Measurements from ENCODE around the gene PRELID2.

Gene PRELID2

GRCh38 chr5:145776886-145777285, 58.3 kb downstream of the PRELID2 start:
- Histone ChIP-seq H3K9me3 (replicated peaks in 1 of 2; ENCODE audit: control insufficient read depth in 2 of 2, insufficient read depth in 1 of 2, low read depth in 1 of 2, low read length in 2 of 2) (peaks cover 16 to 22% of the 10 kb centered on the region in 2 donors), H3K27ac (replicated peaks; ENCODE audit: low read length) (no peak overlapping the region), H2BK5ac (ENCODE audit: low read length) (no peak overlapping the region), H2AK5ac (ENCODE audit: low read depth, low read length) (no peak overlapping the region), H3K36me3 (replicated peaks in 1 of 2; ENCODE audit: control insufficient read depth in 2 of 2, insufficient read depth in 2 of 2, low read length in 2 of 2) (peaks cover 0 to 2% of the 10 kb centered on the region in 2 donors), H3K79me1 (ENCODE audit: low read depth, low read length) (no peaks in the 10 kb centered on the region), H4K8ac (ENCODE audit: low read depth, low read length) (no peak overlapping the region), H3K4me1 (ENCODE audit: control insufficient read depth in 2 of 2, insufficient read depth in 1 of 2, low read depth in 1 of 2, low read length in 2 of 2) (peaks cover 9 to 10% of the 10 kb centered on the region in 2 donors), H3K9ac (ENCODE audit: low read depth, low read length, poor library complexity) (no peak overlapping the region), H2BK15ac (ENCODE audit: low read length) (no peak overlapping the region), H3K27me3 (ENCODE audit: control insufficient read depth in 3 of 3, insufficient read depth in 3 of 3, low read depth in 1 of 3, low read length in 3 of 3) (peaks cover 0 to 3% (median 0%) of the 10 kb centered on the region in 3 experiments), H3K4ac (ENCODE audit: low read length) (no peak overlapping the region), H2AFZ (ENCODE audit: low read length) (no peak overlapping the region), H4K91ac (ENCODE audit: low read depth, low read length, poor library complexity) (no peak overlapping the region), H2BK12ac (ENCODE audit: low read length) (no peak overlapping the region), H3K14ac (ENCODE audit: low read length) (no peak overlapping the region), H3K4me2 (ENCODE audit: insufficient read depth, low read length, poor library complexity, severe bottlenecking) (no peak overlapping the region), H3K18ac (ENCODE audit: low read length) (peak overlapping the region; percentile 37), H2BK120ac (ENCODE audit: low read depth, low read length) (no peak overlapping the region), H3K23ac (ENCODE audit: low read depth, low read length, poor library complexity) (no peak overlapping the region), H3K4me3 (ENCODE audit: low read length in 2 of 2) (no peak overlapping the region)
- DNase-seq (ENCODE audit: low spot score): no peak
- no CpG with 5 or more reads among the region's 2 CpGs for WGBS, 2 donors (ENCODE audit: extremely low coverage in 2 of 2, insufficient read length in 2 of 2, insufficient replicate concordance in 1 of 2)

GRCh38 chr5:145775893-145776444, 59.2 kb downstream of the PRELID2 start:
- Histone ChIP-seq H3K14ac (ENCODE audit: low read length) (no peak overlapping the region), H3K36me3 (replicated peaks in 1 of 2; ENCODE audit: control insufficient read depth in 2 of 2, insufficient read depth in 2 of 2, low read length in 2 of 2) (peaks cover 0 to 2% of the 10 kb centered on the region in 2 donors), H3K18ac (ENCODE audit: low read length) (no peak overlapping the region), H2BK12ac (ENCODE audit: low read length) (no peak overlapping the region), H2BK15ac (ENCODE audit: low read length) (no peak overlapping the region), H3K4me2 (ENCODE audit: insufficient read depth, low read length, poor library complexity, severe bottlenecking) (no peak overlapping the region), H3K79me1 (ENCODE audit: low read depth, low read length) (no peaks in the 10 kb centered on the region), H3K27me3 (ENCODE audit: control insufficient read depth in 3 of 3, insufficient read depth in 3 of 3, low read depth in 1 of 3, low read length in 3 of 3) (peaks cover 0 to 3% (median 0%) of the 10 kb centered on the region in 3 experiments), H3K9me3 (replicated peaks in 1 of 2; ENCODE audit: control insufficient read depth in 2 of 2, insufficient read depth in 1 of 2, low read depth in 1 of 2, low read length in 2 of 2) (peaks cover 16 to 22% of the 10 kb centered on the region in 2 donors), H3K4me3 (ENCODE audit: low read length in 2 of 2) (no peak overlapping the region), H3K4ac (ENCODE audit: low read length) (no peak overlapping the region), H3K27ac (replicated peaks; ENCODE audit: low read length) (no peak overlapping the region), H3K4me1 (ENCODE audit: control insufficient read depth in 2 of 2, insufficient read depth in 1 of 2, low read depth in 1 of 2, low read length in 2 of 2) (peaks cover 4 to 7% of the 10 kb centered on the region in 2 donors), H3K23ac (ENCODE audit: low read depth, low read length, poor library complexity) (no peak overlapping the region), H2BK5ac (ENCODE audit: low read length) (no peak overlapping the region), H4K91ac (ENCODE audit: low read depth, low read length, poor library complexity) (no peak overlapping the region), H3K9ac (ENCODE audit: low read depth, low read length, poor library complexity) (no peak overlapping the region), H2AFZ (ENCODE audit: low read length) (no peak overlapping the region), H4K8ac (ENCODE audit: low read depth, low read length) (no peak overlapping the region), H2BK120ac (ENCODE audit: low read depth, low read length) (no peak overlapping the region), H2AK5ac (ENCODE audit: low read depth, low read length) (no peak overlapping the region)
- DNase-seq (ENCODE audit: low spot score): no peak
- no CpG with 5 or more reads among the region's 2 CpGs for WGBS, 2 donors (ENCODE audit: extremely low coverage in 2 of 2, insufficient read length in 2 of 2, insufficient replicate concordance in 1 of 2)

GRCh38 chr5:145775411-145775810, 59.7 kb downstream of the PRELID2 start:
- no CpG with 5 or more reads among the region's 1 CpG for WGBS, 2 donors (ENCODE audit: extremely low coverage in 2 of 2, insufficient read length in 2 of 2, insufficient replicate concordance in 1 of 2)

GRCh38 chr5:145774442-145774841, 60.7 kb downstream of the PRELID2 start:
- DNase-seq (ENCODE audit: low spot score): no peak
- H2BK5ac ChIP-seq (ENCODE audit: low read length): no peak overlapping the region

More at GRCh38 chr5:145775411-145775810, 59.7 kb downstream of the PRELID2 start:
- H3K18ac ChIP-seq (ENCODE audit: low read length): no peak overlapping the region
- H3K14ac ChIP-seq (ENCODE audit: low read length): no peak overlapping the region
- H3K9me3 ChIP-seq (replicated peaks in 1 of 2; ENCODE audit: control insufficient read depth in 2 of 2, insufficient read depth in 1 of 2, low read depth in 1 of 2, low read length in 2 of 2): peaks cover 16 to 22% of the 10 kb centered on the region in 2 donors
- no peak overlapping the region for H2BK15ac ChIP-seq (ENCODE audit: low read length)
- H2BK120ac ChIP-seq (ENCODE audit: low read depth, low read length): no peak overlapping the region
- no peaks in the 10 kb centered on the region for H3K79me1 ChIP-seq (ENCODE audit: low read depth, low read length)
- no peak overlapping the region for H4K91ac ChIP-seq (ENCODE audit: low read depth, low read length, poor library complexity)
- H3K36me3 ChIP-seq (replicated peaks in 1 of 2; ENCODE audit: control insufficient read depth in 2 of 2, insufficient read depth in 2 of 2, low read length in 2 of 2): peaks cover 0 to 2% of the 10 kb centered on the region in 2 donors
- no peak overlapping the region for H3K9ac ChIP-seq (ENCODE audit: low read depth, low read length, poor library complexity)
- H2BK12ac ChIP-seq (ENCODE audit: low read length): no peak overlapping the region
- no peak overlapping the region for H3K4me2 ChIP-seq (ENCODE audit: insufficient read depth, low read length, poor library complexity, severe bottlenecking)
- no peak overlapping the region for H4K8ac ChIP-seq (ENCODE audit: low read depth, low read length)
- H2BK5ac ChIP-seq (ENCODE audit: low read length): no peak overlapping the region
- DNase-seq (ENCODE audit: low spot score): no peak
- H3K4me1 ChIP-seq (ENCODE audit: control insufficient read depth in 2 of 2, insufficient read depth in 1 of 2, low read depth in 1 of 2, low read length in 2 of 2): peaks cover 4 to 7% of the 10 kb centered on the region in 2 donors
- H3K4ac ChIP-seq (ENCODE audit: low read length): no peak overlapping the region
- H2AFZ ChIP-seq (ENCODE audit: low read length): no peak overlapping the region
- H3K4me3 ChIP-seq (ENCODE audit: low read length in 2 of 2): no peak overlapping the region
- peaks cover 0 to 3% (median 0%) of the 10 kb centered on the region in 3 experiments for H3K27me3 ChIP-seq (ENCODE audit: control insufficient read depth in 3 of 3, insufficient read depth in 3 of 3, low read depth in 1 of 3, low read length in 3 of 3)
- no peak overlapping the region for H2AK5ac ChIP-seq (ENCODE audit: low read depth, low read length)
- H3K27ac ChIP-seq (replicated peaks; ENCODE audit: low read length): no peak overlapping the region
- no peak overlapping the region for H3K23ac ChIP-seq (ENCODE audit: low read depth, low read length, poor library complexity)

More at GRCh38 chr5:145774442-145774841, 60.7 kb downstream of the PRELID2 start:
- Histone ChIP-seq H3K23ac (ENCODE audit: low read depth, low read length, poor library complexity) (no peak overlapping the region), H2BK15ac (ENCODE audit: low read length) (no peak overlapping the region), H3K4me1 (ENCODE audit: control insufficient read depth in 2 of 2, insufficient read depth in 1 of 2, low read depth in 1 of 2, low read length in 2 of 2) (peaks cover 2 to 7% of the 10 kb centered on the region in 2 donors), H2BK12ac (ENCODE audit: low read length) (no peak overlapping the region), H3K4me2 (ENCODE audit: insufficient read depth, low read length, poor library complexity, severe bottlenecking) (no peak overlapping the region), H3K4me3 (ENCODE audit: low read length in 2 of 2) (no peak overlapping the region), H3K27me3 (ENCODE audit: control insufficient read depth in 3 of 3, insufficient read depth in 3 of 3, low read depth in 1 of 3, low read length in 3 of 3) (peaks cover 0 to 3% (median 0%) of the 10 kb centered on the region in 3 experiments), H3K14ac (ENCODE audit: low read length) (no peak overlapping the region), H3K79me1 (ENCODE audit: low read depth, low read length) (no peaks in the 10 kb centered on the region), H2AK5ac (ENCODE audit: low read depth, low read length) (no peak overlapping the region), H2AFZ (ENCODE audit: low read length) (no peak overlapping the region), H2BK120ac (ENCODE audit: low read depth, low read length) (no peak overlapping the region), H3K9me3 (replicated peaks in 1 of 2; ENCODE audit: control insufficient read depth in 2 of 2, insufficient read depth in 1 of 2, low read depth in 1 of 2, low read length in 2 of 2) (peaks cover 16 to 19% of the 10 kb centered on the region in 2 donors), H3K9ac (ENCODE audit: low read depth, low read length, poor library complexity) (no peak overlapping the region), H4K8ac (ENCODE audit: low read depth, low read length) (no peak overlapping the region), H3K27ac (replicated peaks; ENCODE audit: low read length) (peak overlapping the region; percentile 11), H4K91ac (ENCODE audit: low read depth, low read length, poor library complexity) (no peak overlapping the region), H3K36me3 (replicated peaks in 1 of 2; ENCODE audit: control insufficient read depth in 2 of 2, insufficient read depth in 2 of 2, low read length in 2 of 2) (peaks cover 0 to 2% of the 10 kb centered on the region in 2 donors), H3K4ac (ENCODE audit: low read length) (no peak overlapping the region), H3K18ac (ENCODE audit: low read length) (no peak overlapping the region)
- WGBS, 2 donors (ENCODE audit: extremely low coverage in 2 of 2, insufficient read length in 2 of 2, insufficient replicate concordance in 1 of 2): no CpG with 5 or more reads among the region's 1 CpG
